Astrocyte of the cerebellum (primary cell): Measurements from ENCODE around the gene CNOT8.

Experiments
- DNase-seq: peaks from one replicate; pipeline ENCODE4 v3.0.0-alpha.2; 2011; ENCODE audit warnings: low read depth
- H3K4me3 ChIP-seq: 2 replicates; pipeline ENCODE4 v1.5.1; 2011; ENCODE audit warnings: mild to moderate bottlenecking, low read depth, low read length, moderate library complexity
- CTCF ChIP-seq: IDR thresholded peaks from 2 replicates; pipeline ENCODE4 v1.5.1; 2012; ENCODE audit warnings: low read length, low read depth, moderate library complexity, mild to moderate bottlenecking; ENCODE audit errors: missing control alignments
- in situ Hi-C: cut with HindIII; loops from 2 replicates; pipeline ENCODE4 v1.10.0; 2017; ENCODE audit warnings: low sequenced_read_pairs

Gene CNOT8

GRCh38 chr5:154842689-154843530 is 15.5 kb upstream of the CNOT8 start:
- no peak for DNase-seq
- no peak overlapping the region for H3K4me3 ChIP-seq
- in situ Hi-C loops: no loop called here
- no peak for TF ChIP-seq CTCF

- DNase-seq: no peak
- no peak for TF ChIP-seq CTCF
- in situ Hi-C loops: no loop called here
- no peak overlapping the region for H3K4me3 ChIP-seq
Measured at GRCh38 chr5:154844809-154845208, 13.6 kb upstream of the CNOT8 start.

GRCh38 chr5:154849264-154849785 is 9.1 kb upstream of the CNOT8 start:
- DNase-seq: no peak
- TF ChIP-seq CTCF: no peak
- peak overlapping the region; percentile 74 for H3K4me3 ChIP-seq
- in situ Hi-C loops: no loop called here

GRCh38 chr5:154849791-154850201 is 8.6 kb upstream of the CNOT8 start:
- H3K4me3 ChIP-seq: peak overlapping the region; percentile 74
- TF ChIP-seq CTCF: no peak
- in situ Hi-C loops: no loop called here
- no peak for DNase-seq

- in situ Hi-C loops: no loop called here
- peak; percentile 68 for DNase-seq
- H3K4me3 ChIP-seq: peak within 1 kb of the TSS; percentile 74
- TF ChIP-seq CTCF: no peak
Measured at GRCh38 chr5:154850255-154851062, 8.0 kb upstream of the CNOT8 start, which contains the start of gene FAXDC2. Gene FAXDC2, minus strand, starts transcription at chr5:154850603. Its CDS starts 12,425 bp downstream, at chr5:154838178.

- no peak for TF ChIP-seq CTCF
- in situ Hi-C loops: no loop called here
- no peak for DNase-seq
- H3K4me3 ChIP-seq: no peak overlapping the region
Measured at GRCh38 chr5:154851351-154851750, 7.1 kb upstream of the CNOT8 start.
